IMR-90 (cell line): ENCODE measurements around the gene MYH9. TPM values are rescaled to one million over a fixed set of nuclear protein-coding genes. Genes with fewer than 3 reads are reported as not detected.

Experiments
- ATAC-seq: fragments of 200-7000 bp; cut with Tn5 transposase; 2 replicates; pipeline ENCODE4 v1.9.1; 2020; ENCODE audit warnings: low read depth, mild to moderate bottlenecking, moderate library complexity
- BruUV-seq: library from RNA; stranded (reverse); fragments of 400-500 nt; replicated peaks from 2 replicates; lab custom pipeline; 2021; lab: Mats Ljungman, UMichigan
- CTCF ChIA-PET: fragments of 300-600 bp; formaldehyde crosslinking; extraction: SDS; loops from one replicate; lab custom pipeline; 2021; ENCODE audit warnings: antibody characterized with exemption; lab: Yijun Ruan, JAX
- POLR2A ChIA-PET: fragments of 300-600 bp; sonication (Branson Sonifier 250); formaldehyde crosslinking; loops from one replicate; lab custom pipeline; 2022; ENCODE audit warnings: antibody characterized with exemption; ENCODE audit not compliant: unreplicated experiment; lab: Charles Lee
- DNase-seq: peaks from one replicate; pipeline ENCODE4 v3.0.0; 2013
- H2AFZ ChIP-seq: replicated peaks from 2 replicates; pipeline ENCODE3; 2013; ENCODE audit warnings: low read length, mild to moderate bottlenecking; ENCODE audit not compliant: poor library complexity
- H2AK5ac ChIP-seq: 2 replicates; pipeline ENCODE4 v1.6.1; 2013; ENCODE audit warnings: low read depth, low read length, inconsistent platforms
- H2AK9ac ChIP-seq: replicated peaks from 2 replicates; pipeline ENCODE3; 2013; ENCODE audit warnings: mild to moderate bottlenecking, low read depth, low read length, moderate library complexity; ENCODE audit not compliant: poor library complexity
- H2BK120ac ChIP-seq: 2 replicates; pipeline ENCODE4 v1.6.1; 2013; ENCODE audit warnings: low read depth, low read length, inconsistent platforms
- H2BK15ac ChIP-seq: 3 replicates; pipeline ENCODE4 v1.6.1; 2013; ENCODE audit warnings: low read depth, low read length, inconsistent platforms
- H2BK20ac ChIP-seq: 2 replicates; pipeline ENCODE4 v1.6.1; 2013; ENCODE audit warnings: low read depth, mild to moderate bottlenecking, inconsistent platforms, low read length, moderate library complexity
- H2BK5ac ChIP-seq: 2 replicates; pipeline ENCODE4 v1.6.1; 2013; ENCODE audit warnings: mild to moderate bottlenecking, low read depth, low read length, inconsistent platforms; ENCODE audit not compliant: poor library complexity, severe bottlenecking
- H3K14ac ChIP-seq: replicated peaks from 2 replicates; pipeline ENCODE4 v1.6.1; 2013; ENCODE audit warnings: low read depth, low read length, inconsistent platforms
- H3K18ac ChIP-seq: 2 replicates; pipeline ENCODE4 v1.6.1; 2013; ENCODE audit warnings: low read depth, low read length, control low read depth
- H3K23ac ChIP-seq: 2 replicates; pipeline ENCODE4 v1.6.1; 2013; ENCODE audit warnings: low read depth, low read length, inconsistent platforms
- H3K27ac ChIP-seq: 2 replicates; pipeline ENCODE4 v1.5.1; 2013; ENCODE audit warnings: mild to moderate bottlenecking, control low read depth, low read length; ENCODE audit not compliant: insufficient read depth
- H3K27me3 ChIP-seq: 2 replicates; pipeline ENCODE4 v1.6.1; 2013; ENCODE audit warnings: low read length; ENCODE audit not compliant: control insufficient read depth, insufficient read depth
- H3K36me3 ChIP-seq: 2 replicates; pipeline ENCODE4 v1.6.1; 2013; ENCODE audit warnings: low read length, mixed read lengths; ENCODE audit not compliant: control insufficient read depth, insufficient read depth
- H3K4ac ChIP-seq: 2 replicates; pipeline ENCODE4 v1.6.1; 2013; ENCODE audit warnings: low read depth, low read length, inconsistent platforms
- H3K4me1 ChIP-seq: 2 replicates; pipeline ENCODE4 v1.6.1; 2013; ENCODE audit warnings: low read length, mixed read lengths; ENCODE audit not compliant: control insufficient read depth, insufficient read depth
- H3K4me2 ChIP-seq: 2 replicates; pipeline ENCODE4 v1.6.1; 2013; ENCODE audit warnings: low read depth, mild to moderate bottlenecking, control low read depth, low read length, moderate library complexity
- H3K4me3 ChIP-seq: 2 replicates; pipeline ENCODE4 v1.5.1; 2013; ENCODE audit warnings: low read depth, mild to moderate bottlenecking, control low read depth, low read length, moderate library complexity; ENCODE audit not compliant: insufficient read depth
- H3K56ac ChIP-seq: 2 replicates; pipeline ENCODE4 v1.6.1; 2013; ENCODE audit warnings: low read length, inconsistent platforms; ENCODE audit not compliant: insufficient read depth; ENCODE audit errors: extremely low read depth
- H3K79me1 ChIP-seq, 2 experiments: 2 replicates each; pipeline ENCODE4 v1.6.1; 2013; ENCODE audit warnings: low read length in 2 of 2, inconsistent platforms in 1 of 2, low read depth in 1 of 2
- H3K9ac ChIP-seq: 2 replicates; pipeline ENCODE4 v1.6.1; 2013; ENCODE audit warnings: low read depth, low read length, control low read depth
- H3K9me1 ChIP-seq: 2 replicates; pipeline ENCODE4 v1.6.1; 2013; ENCODE audit warnings: low read length, inconsistent platforms; ENCODE audit not compliant: insufficient read depth
- H3K9me3 ChIP-seq: 2 replicates; pipeline ENCODE4 v1.6.1; 2013; ENCODE audit warnings: low read length; ENCODE audit not compliant: control insufficient read depth, insufficient read depth
- H4K20me1 ChIP-seq: 2 replicates; pipeline ENCODE4 v1.6.1; 2013; ENCODE audit warnings: low read length, inconsistent platforms; ENCODE audit not compliant: insufficient read depth
- H4K5ac ChIP-seq: 2 replicates; pipeline ENCODE4 v1.6.1; 2013; ENCODE audit warnings: mild to moderate bottlenecking, low read depth, low read length, control low read depth
- H4K8ac ChIP-seq, 2 experiments: 2 replicates each; pipeline ENCODE4 v1.6.1; 2013; ENCODE audit warnings: low read depth in 2 of 2, low read length in 2 of 2, control low read depth in 1 of 2, inconsistent platforms in 1 of 2
- H4K91ac ChIP-seq: 2 replicates; pipeline ENCODE4 v1.6.1; 2013; ENCODE audit warnings: low read depth, low read length, inconsistent platforms; ENCODE audit not compliant: insufficient read depth
- BHLHE40 ChIP-seq: fragments of 150-350 bp; IDR thresholded peaks from 2 replicates; pipeline ENCODE4 v1.6.1; 2016; ENCODE audit warnings: mild to moderate bottlenecking, low read depth, low read length
- CEBPB ChIP-seq: IDR thresholded peaks from 2 replicates; pipeline ENCODE4 v1.6.1; 2012; ENCODE audit warnings: low read depth, low read length, improper control_type of control experiment
- CHD1 ChIP-seq: IDR thresholded peaks from 2 replicates; pipeline ENCODE4 v1.6.1; 2012; ENCODE audit warnings: low read depth, low read length, improper control_type of control experiment
- CTCF ChIP-seq: conservative IDR thresholded peaks from 2 replicates; pipeline ENCODE4 v1.5.1; 2012; ENCODE audit warnings: mild to moderate bottlenecking, low read depth, low read length, improper control_type of control experiment
- ELK1 ChIP-seq: fragments of 150-350 bp; IDR thresholded peaks from 2 replicates; pipeline ENCODE4 v1.6.1; 2016; ENCODE audit warnings: low read depth, mild to moderate bottlenecking, low read length, moderate library complexity, borderline replicate concordance
- FOS ChIP-seq: fragments of 150-350 bp; IDR thresholded peaks from 2 replicates; pipeline ENCODE4 v1.6.1; 2016; ENCODE audit warnings: low read depth, low read length
- MAFK ChIP-seq: IDR thresholded peaks from 2 replicates; pipeline ENCODE4 v1.6.1; 2012; ENCODE audit warnings: low read depth, low read length, improper control_type of control experiment
- MAZ ChIP-seq: IDR thresholded peaks from 2 replicates; pipeline ENCODE4 v1.6.1; 2012; ENCODE audit warnings: low read depth, mild to moderate bottlenecking, low read length, improper control_type of control experiment, moderate library complexity, borderline replicate concordance
- MXI1 ChIP-seq: IDR thresholded peaks from 2 replicates; pipeline ENCODE4 v1.6.1; 2012; ENCODE audit warnings: low read depth, mild to moderate bottlenecking, low read length, moderate library complexity, borderline replicate concordance
- NFE2L2 ChIP-seq: fragments of 150-350 bp; IDR thresholded peaks from 2 replicates; pipeline ENCODE4 v1.6.1; 2016; ENCODE audit warnings: low read depth, mild to moderate bottlenecking, low read length
- POLR2A ChIP-seq: IDR thresholded peaks from 2 replicates; pipeline ENCODE4 v1.6.1; 2012; ENCODE audit warnings: mild to moderate bottlenecking, low read depth, low read length
- RCOR1 ChIP-seq: IDR thresholded peaks from 2 replicates; pipeline ENCODE4 v1.6.1; 2012; ENCODE audit warnings: mild to moderate bottlenecking, low read length, improper control_type of control experiment; ENCODE audit not compliant: insufficient replicate concordance
- RFX5 ChIP-seq: IDR thresholded peaks from 2 replicates; pipeline ENCODE4 v1.8.0; 2012; ENCODE audit warnings: low read depth, mild to moderate bottlenecking, low read length, moderate library complexity
- SMC3 ChIP-seq: fragments of 150-350 bp; IDR thresholded peaks from 2 replicates; pipeline ENCODE4 v1.6.1; 2016; ENCODE audit warnings: low read depth, mild to moderate bottlenecking, antibody characterized with exemption, low read length, moderate library complexity
- USF2 ChIP-seq: fragments of 150-350 bp; IDR thresholded peaks from 2 replicates; pipeline ENCODE4 v1.6.1; 2017; ENCODE audit warnings: mild to moderate bottlenecking, antibody characterized with exemption, low read length, low read depth
- WGBS, 2 experiments: methylation state at CpG; one replicate each; pipeline versions ENCODE4 v1.1.5 to v1.1.7; 2013; ENCODE audit warnings: missing lambda C conversion rate in 2 of 2; ENCODE audit not compliant: insufficient read length in 1 of 2; ENCODE audit errors: extremely low coverage in 2 of 2; 5-methylcytosine and 5-hydroxymethylcytosine counted together
- dilution Hi-C: fragments of 300-500 bp; cut with HindIII; formaldehyde crosslinking; loops from one replicate; pipeline ENCODE4 v1.14.3; 2018; ENCODE audit warnings: low sequenced_read_pairs; ENCODE audit not compliant: unreplicated experiment
- in situ Hi-C: fragments of 300-500 bp; cut with MboI; formaldehyde crosslinking; loops from 3 replicates; pipeline ENCODE4 v1.14.3; 2019; ENCODE audit warnings: low sequenced_read_pairs, inconsistent platforms, mixed read lengths
- intact Hi-C: fragments of 100-400 bp; cut with micrococcal nuclease; formaldehyde crosslinking; loops from 2 replicates; pipeline ENCODE4 v1.10.0; 2022
- polyA plus RNA-seq, 3 experiments: library from polyadenylated mRNA; depleted of rRNA; stranded (reverse); fragments of >200 nt; gene quantifications; 2 replicates each; pipeline ENCODE4 v1.2.3, GENCODE V29; 2012; ENCODE audit warnings: low replicate concordance in 1 of 3
- total RNA-seq: library from RNA; depleted of rRNA; stranded (reverse); fragments of >200 nt; gene quantifications from 2 replicates; pipeline ENCODE4 v1.2.3, GENCODE V29; 2012

Gene MYH9
- total and polyA plus RNA-seq, 2 of the 4 experiments (the other 2 are of a cell fraction): 475 to 554 TPM

- Histone ChIP-seq H2BK15ac (no peak overlapping the region), H3K9me3 (no peaks in the 10 kb centered on the region), H2BK120ac (0 out of 2 replicates have a peak overlapping the region, but pooled peaks have one; percentile 8), H4K20me1 (peaks cover 97% of the 10 kb centered on the region), H3K18ac (no peak overlapping the region), H2AK5ac (no peak overlapping the region), H3K23ac (peak overlapping the region; percentile 48), H3K9me1 (peaks cover 39% of the 10 kb centered on the region), H3K4me1 (peaks cover 29% of the 10 kb centered on the region), H3K27ac (peak overlapping the region; percentile 9; the same call in 1 of the 2 replicates), H3K4me3 (no peak overlapping the region), H3K79me1 (peaks cover 0 to 67% of the 10 kb centered on the region in 2 experiments; a peak in 3 of 4 replicates), H3K36me3 (peaks cover 79% of the 10 kb centered on the region), H3K4me2 (no peak overlapping the region), H2BK20ac (no peak overlapping the region), H4K91ac (no peak overlapping the region), H3K9ac (no peak overlapping the region), H2AK9ac (no peak overlapping the region), H3K56ac (no peak overlapping the region), H2AFZ (peak overlapping the region; percentile 2), H3K14ac (peak overlapping the region; percentile 9; the same call in 1 of the 2 replicates), H4K5ac (no peak overlapping the region), H4K8ac (0 out of 4 replicates have a peak overlapping the region, but pooled peaks of 1 of the 2 experiments have one; percentile 6), H3K27me3 (no peaks in the 10 kb centered on the region), H3K4ac (0 out of 2 replicates have a peak overlapping the region, but pooled peaks have one; percentile 24), H2BK5ac (peak overlapping the region; percentile 41)
- intact Hi-C loops (no loop called here), dilution Hi-C loops (no loop called here), in situ Hi-C loops (no loop called here)
- no TSS peak for BruUV-seq
- WGBS, 2 experiments: no CpG with 5 or more reads among the region's 5 CpGs
- ATAC-seq (no peak), DNase-seq (no peak)
- POLR2A ChIA-PET: interaction anchor here (0.6 kb wide), 1 partner anchor 36 kb away, joined by 3 read pairs; no protein-coding TSS in a partner anchor
- CTCF ChIA-PET: no interaction called here
- TF ChIP-seq MAFK: no peak
- TF ChIP-seq CHD1: no peak
- TF ChIP-seq MAZ: no peak
- TF ChIP-seq CEBPB: no peak
- no peak for TF ChIP-seq RCOR1
- no peak for TF ChIP-seq USF2
- TF ChIP-seq ELK1: no peak
- TF ChIP-seq MXI1: no peak
- no peak for TF ChIP-seq RFX5
- no peak for TF ChIP-seq POLR2A
- no peak for TF ChIP-seq NFE2L2
- no peak for TF ChIP-seq BHLHE40
- TF ChIP-seq CTCF: no peak
- TF ChIP-seq FOS: no peak
- no peak for TF ChIP-seq SMC3
These were observed 44.6 kb downstream of the MYH9 start for GRCh38 chr22:36343070-36343719.
